ENCODE results near the gene JPT2.
"Not testable (repeated sequence)": the region's sequence is repeated elsewhere in the genome, so short reads cannot be mapped to it uniquely, and the experiment has no call there.

JPT2 gene

GRCh38 chr16:1673424-1674151, 4.5 kb upstream of the JPT2 start:
- no peak for DNase-seq (ENCODE audit: low read depth in 2 of 3, low spot score in 2 of 3)

DNA sequence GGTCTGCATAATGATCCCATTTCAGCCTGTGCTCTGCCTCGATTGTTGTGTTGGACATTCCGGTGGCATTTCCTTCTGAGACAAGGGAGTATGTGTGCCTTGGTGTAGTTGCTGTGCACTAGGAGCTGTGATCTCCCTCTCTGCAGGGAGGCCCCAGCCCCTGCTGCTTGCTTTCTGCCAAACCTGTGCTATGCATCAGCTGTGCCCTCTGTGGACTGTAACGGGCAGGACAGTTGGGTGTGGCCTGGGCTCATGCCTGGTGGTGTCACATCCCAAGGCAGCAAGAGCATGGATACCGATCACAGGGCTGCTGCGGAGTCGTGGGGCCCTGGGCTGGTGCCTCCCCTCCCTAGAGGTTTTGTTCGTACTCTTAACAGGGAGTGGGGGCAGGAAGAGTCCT, 3.8 kb upstream of the JPT2 start:
- no peak for DNase-seq (ENCODE audit: low read depth in 2 of 3, low spot score in 2 of 3)

GRCh38 chr16:1674751-1675664, 3.1 kb upstream of the JPT2 start:
- DNase-seq (ENCODE audit: low read depth in 2 of 3, low spot score in 2 of 3) = no peak

DNA sequence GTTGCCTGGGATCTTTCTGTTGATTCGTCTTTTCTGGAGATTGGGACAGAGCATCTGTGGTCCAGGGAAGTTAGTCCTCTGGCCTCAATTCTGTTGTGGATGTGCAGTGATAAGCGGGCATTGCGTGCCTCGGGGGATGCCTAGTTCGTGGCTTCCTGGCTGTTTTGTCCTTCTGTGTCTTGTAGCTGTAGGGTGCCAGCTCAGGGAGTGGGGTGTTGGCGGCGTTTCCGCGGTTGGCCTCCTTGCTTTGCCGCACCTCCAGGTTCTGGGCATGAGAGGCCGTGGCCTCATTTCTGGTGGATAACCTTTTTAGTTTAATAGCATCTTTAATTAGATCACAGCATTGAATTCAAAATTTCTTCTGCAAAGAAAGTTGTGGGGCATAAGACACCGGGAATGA, 1.4 kb upstream of the JPT2 start:
- no peak for DNase-seq (ENCODE audit: low read depth in 2 of 3, low spot score in 2 of 3)

GRCh38 chr16:1677339-1677738, 740 bp upstream of the JPT2 start:
- no peak for DNase-seq (ENCODE audit: low read depth in 2 of 3, low spot score in 2 of 3)

- DNase-seq (ENCODE audit: low read depth in 2 of 3, low spot score in 2 of 3) = peak in 1 of 3 experiments; percentile 15
These were observed 520 bp downstream of the JPT2 start for GRCh38 chr16:1678500-1679098.

DNA sequence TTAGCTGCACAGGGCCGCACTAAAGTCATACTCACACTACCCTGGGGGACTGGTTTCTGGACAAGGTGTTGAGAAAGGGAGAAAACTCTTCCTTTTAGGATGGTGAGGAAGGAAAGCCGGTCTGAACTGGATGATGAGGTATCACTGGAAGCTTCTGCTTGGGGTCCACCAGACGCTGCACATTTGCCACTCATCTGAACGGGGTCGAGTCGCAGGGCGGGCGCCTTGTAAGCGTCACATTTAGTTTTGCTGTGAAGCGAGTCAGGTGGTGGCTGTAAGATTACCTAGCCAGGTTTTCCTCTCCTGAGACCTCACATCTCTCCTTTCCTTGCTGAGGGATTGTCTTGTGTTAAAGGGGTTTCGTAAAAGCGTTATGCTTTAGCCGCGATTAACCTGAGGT, 2.3 kb downstream of the JPT2 start:
- no peak for DNase-seq (ENCODE audit: low read depth in 2 of 3, low spot score in 2 of 3)

DNA sequence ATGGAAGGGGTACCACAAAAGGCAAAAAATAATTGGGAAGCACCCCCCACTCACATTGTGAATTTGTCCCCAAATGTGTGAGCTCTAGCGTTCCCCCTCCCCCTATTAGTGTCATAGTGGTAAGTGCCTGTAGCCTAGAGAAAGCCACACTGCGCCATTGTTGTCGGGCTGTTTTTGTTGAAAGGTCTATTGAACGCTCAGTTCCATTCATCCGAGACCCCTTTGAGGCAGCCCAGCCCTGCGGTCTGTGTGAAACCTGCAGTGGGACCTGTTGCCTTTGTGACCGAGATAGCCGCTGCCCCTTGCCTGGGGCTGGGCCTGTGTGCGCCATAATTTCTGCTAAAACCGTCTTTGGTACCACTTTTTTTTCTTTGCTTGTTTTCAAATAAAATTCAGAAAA, 3.0 kb downstream of the JPT2 start:
- no peak for DNase-seq (ENCODE audit: low read depth in 2 of 3, low spot score in 2 of 3)

- no peak for DNase-seq (ENCODE audit: low read depth in 2 of 3, low spot score in 2 of 3)
These were observed 9.6 kb downstream of the JPT2 start for GRCh38 chr16:1687427-1688316.

GRCh38 chr16:1688807-1689560, 10.9 kb downstream of the JPT2 start:
- no peak for DNase-seq (ENCODE audit: low read depth in 2 of 3, low spot score in 2 of 3)

DNA sequence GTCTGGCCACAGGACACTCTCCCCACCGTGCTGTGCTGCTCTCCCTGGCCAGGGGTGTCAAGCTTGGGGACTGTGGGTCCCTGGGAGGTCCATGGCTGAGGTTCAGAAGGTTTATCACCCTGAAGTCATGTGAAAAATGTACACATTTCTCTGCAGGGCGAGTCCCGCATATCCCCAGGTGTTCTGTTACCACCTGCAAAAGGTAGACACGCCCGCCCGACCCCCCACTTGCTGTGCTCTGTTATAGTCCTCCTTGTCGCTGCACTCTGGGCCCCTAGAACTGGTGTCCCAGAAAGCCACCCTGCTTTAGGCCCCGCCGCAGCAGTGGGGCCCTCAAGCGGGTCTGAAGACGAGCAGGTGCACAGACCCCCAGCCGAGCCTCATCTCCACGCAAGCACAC, 11.8 kb downstream of the JPT2 start:
- no peak for DNase-seq (ENCODE audit: low read depth in 2 of 3, low spot score in 2 of 3)

DNA sequence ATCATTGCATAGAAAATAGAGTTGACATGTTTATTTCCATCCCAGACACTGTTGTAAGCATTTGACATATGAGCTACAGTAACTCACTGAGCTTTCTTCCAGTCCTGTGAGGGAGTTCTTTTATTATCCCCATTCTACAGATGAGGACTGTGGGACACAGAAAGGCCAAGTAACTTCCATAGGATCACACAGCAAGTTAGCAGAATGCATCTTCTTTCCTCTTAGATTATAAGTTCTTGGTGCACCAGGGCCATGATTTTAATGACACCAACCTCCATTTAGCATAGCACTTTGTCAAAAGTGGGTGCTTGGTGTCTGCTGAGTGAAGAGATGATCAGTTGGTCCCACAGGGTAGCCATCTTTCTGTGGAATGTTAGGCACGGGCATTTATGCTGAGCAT, 12.7 kb downstream of the JPT2 start:
- no peak for DNase-seq (ENCODE audit: low read depth in 2 of 3, low spot score in 2 of 3)

DNA sequence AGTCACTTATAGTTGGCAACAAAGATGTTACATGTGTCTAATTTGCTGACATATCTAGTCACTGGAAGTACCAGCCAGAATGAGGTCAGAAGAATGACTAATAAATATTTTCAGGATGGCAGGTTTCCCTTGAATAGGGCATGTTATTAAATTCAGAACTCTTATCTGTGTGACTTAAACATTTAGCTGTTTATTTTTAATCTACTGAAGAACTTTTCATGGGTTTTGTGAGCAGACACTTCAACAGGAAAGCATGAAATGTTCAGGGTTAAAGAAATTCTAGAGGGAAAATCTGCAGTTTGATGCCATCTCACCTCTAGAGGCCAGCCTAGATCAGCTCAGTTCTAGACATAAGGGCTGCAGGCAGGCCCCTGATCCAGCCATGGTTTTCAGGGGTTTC, 13.2 kb downstream of the JPT2 start:
- no peak for DNase-seq (ENCODE audit: low read depth in 2 of 3, low spot score in 2 of 3)

GRCh38 chr16:1691956-1692355, 13.9 kb downstream of the JPT2 start:
- no peak for DNase-seq (ENCODE audit: low read depth in 2 of 3, low spot score in 2 of 3)

- DNase-seq (ENCODE audit: low read depth in 2 of 3, low spot score in 2 of 3) = no peak
These were observed 18.8 kb downstream of the JPT2 start for GRCh38 chr16:1696863-1697262.

GRCh38 chr16:1698680-1699079, 20.6 kb downstream of the JPT2 start:
- DNase-seq (ENCODE audit: low read depth in 2 of 3, low spot score in 2 of 3) = no peak

DNA sequence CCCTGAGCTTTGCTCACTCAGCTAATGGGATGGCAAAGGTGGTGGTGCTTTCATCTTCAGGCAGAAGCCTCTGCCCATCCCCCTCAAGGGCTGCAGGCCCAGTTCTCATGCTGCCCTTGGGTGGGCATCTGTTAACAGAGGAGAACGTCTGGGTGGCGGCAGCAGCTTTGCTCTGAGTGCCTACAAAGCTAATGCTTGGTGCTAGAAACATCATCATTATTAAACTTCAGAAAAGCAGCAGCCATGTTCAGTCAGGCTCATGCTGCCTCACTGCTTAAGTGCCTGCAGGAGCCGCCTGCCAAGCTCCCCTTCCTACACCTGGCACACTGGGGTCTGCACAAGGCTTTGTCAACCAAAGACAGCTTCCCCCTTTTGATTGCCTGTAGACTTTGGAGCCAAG, 22.2 kb downstream of the JPT2 start:
- DNase-seq (ENCODE audit: low read depth in 2 of 3, low spot score in 2 of 3) = no peak

DNA sequence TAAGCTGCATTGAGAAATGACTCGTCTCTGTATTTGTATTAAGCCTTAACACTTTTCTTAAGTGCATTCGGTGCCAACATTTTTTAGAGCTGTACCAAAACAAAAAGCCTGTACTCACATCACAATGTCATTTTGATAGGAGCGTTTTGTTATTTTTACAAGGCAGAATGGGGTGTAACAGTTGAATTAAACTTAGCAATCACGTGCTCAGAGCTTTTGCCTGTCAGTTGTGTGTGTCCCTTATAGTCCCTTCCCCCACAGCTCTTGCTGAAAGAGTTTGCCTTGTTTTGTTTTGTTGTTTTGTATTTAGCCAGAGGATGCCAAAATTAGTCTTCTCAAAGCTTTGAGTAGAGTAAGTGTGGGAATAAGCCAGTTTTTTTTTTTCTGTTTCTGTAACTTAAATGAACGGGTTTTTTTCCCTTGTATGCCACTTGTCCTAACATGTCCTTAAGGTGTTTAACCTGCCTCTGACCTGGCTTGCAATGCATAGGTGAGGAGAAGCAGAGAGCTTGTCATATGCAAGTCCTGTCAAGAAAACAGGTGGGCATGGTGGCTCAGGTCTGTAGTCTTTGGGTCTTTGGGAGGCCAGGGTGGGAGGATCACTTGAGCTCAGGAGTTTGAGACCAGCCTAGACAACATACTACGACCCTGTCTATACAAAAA, 23.3 kb downstream of the JPT2 start:
- no peak for DNase-seq (ENCODE audit: low read depth in 2 of 3, low spot score in 2 of 3)

GRCh38 chr16:1705324-1705687, 27.2 kb downstream of the JPT2 start:
- DNase-seq (ENCODE audit: low read depth in 2 of 3, low spot score in 2 of 3) = not testable (repeated sequence)
